ENCODE measurements around the gene BCAR3.

BCAR3 gene

DNA sequence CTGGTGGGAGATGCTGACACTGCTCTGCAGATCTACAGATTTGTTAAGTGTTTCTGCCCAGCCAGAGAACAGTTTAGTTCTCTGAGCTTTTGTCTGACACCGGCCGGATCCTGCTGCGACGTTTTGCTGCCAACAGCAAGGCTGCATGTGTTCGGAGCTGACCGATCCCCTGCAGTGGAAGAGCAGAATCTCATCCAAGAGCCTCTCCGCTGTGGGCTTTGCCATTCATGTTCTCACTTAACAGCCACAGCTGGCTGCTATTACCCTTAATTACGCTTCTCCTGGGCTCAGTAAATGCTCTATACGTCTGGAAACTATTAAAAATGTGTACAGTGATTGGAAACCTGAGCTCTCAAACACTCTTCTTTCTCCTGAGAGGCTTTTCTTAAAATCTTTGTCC is 105.3 kb downstream of the BCAR3 start:
- TF ChIP-seq, protein P1, sequence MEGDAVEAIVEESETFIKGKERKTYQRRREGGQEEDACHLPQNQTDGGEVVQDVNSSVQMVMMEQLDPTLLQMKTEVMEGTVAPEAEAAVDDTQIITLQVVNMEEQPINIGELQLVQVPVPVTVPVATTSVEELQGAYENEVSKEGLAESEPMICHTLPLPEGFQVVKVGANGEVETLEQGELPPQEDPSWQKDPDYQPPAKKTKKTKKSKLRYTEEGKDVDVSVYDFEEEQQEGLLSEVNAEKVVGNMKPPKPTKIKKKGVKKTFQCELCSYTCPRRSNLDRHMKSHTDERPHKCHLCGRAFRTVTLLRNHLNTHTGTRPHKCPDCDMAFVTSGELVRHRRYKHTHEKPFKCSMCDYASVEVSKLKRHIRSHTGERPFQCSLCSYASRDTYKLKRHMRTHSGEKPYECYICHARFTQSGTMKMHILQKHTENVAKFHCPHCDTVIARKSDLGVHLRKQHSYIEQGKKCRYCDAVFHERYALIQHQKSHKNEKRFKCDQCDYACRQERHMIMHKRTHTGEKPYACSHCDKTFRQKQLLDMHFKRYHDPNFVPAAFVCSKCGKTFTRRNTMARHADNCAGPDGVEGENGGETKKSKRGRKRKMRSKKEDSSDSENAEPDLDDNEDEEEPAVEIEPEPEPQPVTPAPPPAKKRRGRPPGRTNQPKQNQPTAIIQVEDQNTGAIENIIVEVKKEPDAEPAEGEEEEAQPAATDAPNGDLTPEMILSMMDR (IDR thresholded peaks at IDR 0.05; ENCODE audit: poor library complexity, severe bottlenecking): no peak
- no peak for ATAC-seq (ENCODE audit: low read depth)
- Histone ChIP-seq H3K27me3 (ENCODE audit: insufficient read depth, poor library complexity, severe bottlenecking) (no peaks in the 10 kb centered on the region), H3K9me3 (ENCODE audit: severe bottlenecking) (no peaks in the 10 kb centered on the region), H3K36me3 (ENCODE audit: low read depth) (peaks cover 99% of the 10 kb centered on the region), H3K4me3 (ENCODE audit: severe bottlenecking) (no peak overlapping the region), H3K27ac (ENCODE audit: poor library complexity, severe bottlenecking) (peak overlapping the region; percentile 10), H3K4me1 (ENCODE audit: insufficient read depth, poor library complexity, severe bottlenecking) (no peaks in the 10 kb centered on the region)
- no peak for DNase-seq (ENCODE audit: low spot score)

DNA sequence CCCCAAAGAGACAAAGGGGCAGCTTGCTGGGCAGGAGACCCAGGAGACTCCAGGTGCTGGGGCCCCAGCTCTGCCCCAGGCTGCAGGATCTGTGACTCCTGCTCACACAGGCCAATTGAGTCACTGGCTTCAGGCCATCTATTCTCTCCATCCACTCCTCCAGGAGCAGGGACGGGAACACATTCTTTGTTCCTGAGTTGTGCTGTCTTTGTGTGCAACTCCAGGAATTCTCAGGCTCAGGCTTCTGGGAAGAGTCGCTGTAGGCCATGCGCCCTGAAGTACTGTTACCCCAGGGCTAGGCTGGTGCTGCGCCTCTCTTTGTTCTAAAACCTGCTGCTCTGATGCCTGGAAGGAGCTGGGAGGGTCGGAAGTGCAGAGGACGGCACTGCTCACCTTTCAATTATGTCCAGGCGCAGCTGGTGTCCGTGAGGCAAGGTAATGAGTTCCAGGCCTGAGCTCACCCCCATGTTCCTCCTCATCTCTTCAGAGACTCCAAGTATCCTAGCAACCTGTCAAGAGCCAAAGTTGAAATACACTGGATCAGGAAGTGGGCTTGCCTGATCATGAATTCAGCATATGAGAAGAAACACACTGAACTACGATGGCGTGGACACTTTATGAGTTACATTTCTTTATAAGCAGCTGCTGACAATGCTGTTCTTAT is 105.9 kb downstream of the BCAR3 start:
- Histone ChIP-seq H3K27ac (ENCODE audit: poor library complexity, severe bottlenecking) (peak overlapping the region; percentile 4), H3K4me1 (ENCODE audit: insufficient read depth, poor library complexity, severe bottlenecking) (no peaks in the 10 kb centered on the region), H3K4me3 (ENCODE audit: severe bottlenecking) (no peak overlapping the region), H3K27me3 (ENCODE audit: insufficient read depth, poor library complexity, severe bottlenecking) (no peaks in the 10 kb centered on the region), H3K9me3 (ENCODE audit: severe bottlenecking) (no peaks in the 10 kb centered on the region), H3K36me3 (ENCODE audit: low read depth) (peaks cover 99% of the 10 kb centered on the region)
- TF ChIP-seq, protein P1 (IDR thresholded peaks at IDR 0.05; ENCODE audit: poor library complexity, severe bottlenecking): no peak
- no peak for DNase-seq (ENCODE audit: low spot score)
- no peak for ATAC-seq (ENCODE audit: low read depth)

DNA sequence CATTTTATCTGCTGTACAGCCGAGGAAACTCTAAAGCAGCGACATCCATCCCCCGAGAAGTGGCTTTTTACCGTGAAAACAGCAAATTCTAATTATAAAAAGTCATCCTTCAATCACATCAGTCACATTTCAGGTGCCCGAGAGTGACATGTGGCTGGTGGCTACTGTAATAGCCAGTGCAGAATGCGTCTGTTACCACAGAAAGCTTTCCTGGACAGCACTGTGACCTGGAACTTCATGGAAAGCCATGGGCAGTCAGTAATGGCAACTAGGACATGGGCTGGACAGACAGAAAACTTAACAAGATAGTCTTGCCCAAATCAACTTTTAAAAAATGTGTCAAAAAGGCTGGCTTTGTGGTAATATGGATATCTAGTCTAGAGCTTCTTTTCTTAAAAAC is 106.6 kb downstream of the BCAR3 start:
- Histone ChIP-seq H3K4me1 (ENCODE audit: insufficient read depth, poor library complexity, severe bottlenecking) (no peaks in the 10 kb centered on the region), H3K36me3 (ENCODE audit: low read depth) (peaks cover 99% of the 10 kb centered on the region), H3K4me3 (ENCODE audit: severe bottlenecking) (no peak overlapping the region), H3K27me3 (ENCODE audit: insufficient read depth, poor library complexity, severe bottlenecking) (no peaks in the 10 kb centered on the region), H3K9me3 (ENCODE audit: severe bottlenecking) (no peaks in the 10 kb centered on the region), H3K27ac (ENCODE audit: poor library complexity, severe bottlenecking) (no peak overlapping the region)
- ATAC-seq (ENCODE audit: low read depth): no peak
- TF ChIP-seq, protein P1 (IDR thresholded peaks at IDR 0.05; ENCODE audit: poor library complexity, severe bottlenecking): no peak
- no peak for DNase-seq (ENCODE audit: low spot score)

DNA sequence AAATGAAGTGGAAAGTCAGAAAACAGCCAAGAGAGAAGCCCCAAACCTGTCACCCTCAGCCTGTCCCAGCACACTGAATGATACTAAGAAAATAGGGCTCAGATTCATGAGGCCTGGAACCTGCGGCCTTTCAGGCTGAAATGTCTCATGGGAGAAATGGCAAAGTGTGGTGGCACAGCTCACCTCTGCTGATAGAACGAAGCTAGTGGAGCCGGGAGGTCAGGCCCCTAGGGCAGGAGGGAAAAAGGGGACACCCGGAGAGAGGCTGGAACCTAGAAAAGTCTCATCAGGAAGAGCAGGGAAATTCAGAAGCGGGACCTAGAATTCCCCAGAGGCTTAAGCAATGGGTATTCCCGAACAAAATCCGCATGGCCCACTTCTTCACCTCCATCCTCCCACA is 107.1 kb downstream of the BCAR3 start:
- H3K36me3 ChIP-seq (ENCODE audit: low read depth): peaks cover 99% of the 10 kb centered on the region
- H3K9me3 ChIP-seq (ENCODE audit: severe bottlenecking): no peaks in the 10 kb centered on the region
- H3K4me1 ChIP-seq (ENCODE audit: insufficient read depth, poor library complexity, severe bottlenecking): no peaks in the 10 kb centered on the region
- H3K4me3 ChIP-seq (ENCODE audit: severe bottlenecking): no peak overlapping the region
- TF ChIP-seq, protein P1 (IDR thresholded peaks at IDR 0.05; ENCODE audit: poor library complexity, severe bottlenecking): no peak
- ATAC-seq (ENCODE audit: low read depth) (no peak), DNase-seq (ENCODE audit: low spot score) (no peak)
- no peaks in the 10 kb centered on the region for H3K27me3 ChIP-seq (ENCODE audit: insufficient read depth, poor library complexity, severe bottlenecking)
- H3K27ac ChIP-seq (ENCODE audit: poor library complexity, severe bottlenecking): no peak overlapping the region

DNA sequence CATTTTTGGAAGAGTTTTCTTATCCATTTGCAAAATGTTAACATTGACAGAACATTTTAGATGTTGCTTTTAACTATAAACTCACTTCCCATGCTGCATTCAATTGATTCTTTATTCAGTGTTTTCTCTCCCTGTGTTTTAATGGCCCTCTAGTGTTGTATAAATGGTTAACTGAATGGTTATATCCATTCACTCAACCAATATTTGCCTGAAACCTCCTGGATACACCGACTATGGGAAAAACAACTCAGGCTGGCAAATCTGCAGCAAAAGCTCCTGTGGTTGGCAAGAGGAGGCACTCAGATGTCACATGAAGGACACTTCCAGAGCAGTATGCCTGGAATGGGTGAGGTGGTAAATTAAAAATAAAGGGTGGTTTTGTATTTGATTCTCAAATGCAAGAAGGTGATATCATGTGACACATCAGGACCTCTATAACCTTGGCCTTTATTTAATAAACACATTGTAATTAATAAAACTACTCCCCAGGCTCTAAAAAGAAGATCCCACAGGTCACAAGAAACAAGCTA is 107.6 kb downstream of the BCAR3 start:
- Histone ChIP-seq H3K27me3 (ENCODE audit: insufficient read depth, poor library complexity, severe bottlenecking) (no peaks in the 10 kb centered on the region), H3K9me3 (ENCODE audit: severe bottlenecking) (no peaks in the 10 kb centered on the region), H3K27ac (ENCODE audit: poor library complexity, severe bottlenecking) (no peak overlapping the region), H3K4me1 (ENCODE audit: insufficient read depth, poor library complexity, severe bottlenecking) (no peaks in the 10 kb centered on the region), H3K36me3 (ENCODE audit: low read depth) (peaks cover 98% of the 10 kb centered on the region), H3K4me3 (ENCODE audit: severe bottlenecking) (no peak overlapping the region)
- TF ChIP-seq, protein P1 (IDR thresholded peaks at IDR 0.05; ENCODE audit: poor library complexity, severe bottlenecking): no peak
- DNase-seq (ENCODE audit: low spot score): no peak
- no peak for ATAC-seq (ENCODE audit: low read depth)

Measured in RWPE2 (cell line).